GM21737 (cell line): ENCODE data around the gene NRF1.

Experiments used
- ATAC-seq: cut with Tn5 transposase; IDR thresholded peaks from one replicate; pipeline ENCODE4 v1.9.1; 2021; ENCODE audit warnings: mild to moderate bottlenecking, moderate library complexity; ENCODE audit not compliant: unreplicated experiment

Gene NRF1

DNA sequence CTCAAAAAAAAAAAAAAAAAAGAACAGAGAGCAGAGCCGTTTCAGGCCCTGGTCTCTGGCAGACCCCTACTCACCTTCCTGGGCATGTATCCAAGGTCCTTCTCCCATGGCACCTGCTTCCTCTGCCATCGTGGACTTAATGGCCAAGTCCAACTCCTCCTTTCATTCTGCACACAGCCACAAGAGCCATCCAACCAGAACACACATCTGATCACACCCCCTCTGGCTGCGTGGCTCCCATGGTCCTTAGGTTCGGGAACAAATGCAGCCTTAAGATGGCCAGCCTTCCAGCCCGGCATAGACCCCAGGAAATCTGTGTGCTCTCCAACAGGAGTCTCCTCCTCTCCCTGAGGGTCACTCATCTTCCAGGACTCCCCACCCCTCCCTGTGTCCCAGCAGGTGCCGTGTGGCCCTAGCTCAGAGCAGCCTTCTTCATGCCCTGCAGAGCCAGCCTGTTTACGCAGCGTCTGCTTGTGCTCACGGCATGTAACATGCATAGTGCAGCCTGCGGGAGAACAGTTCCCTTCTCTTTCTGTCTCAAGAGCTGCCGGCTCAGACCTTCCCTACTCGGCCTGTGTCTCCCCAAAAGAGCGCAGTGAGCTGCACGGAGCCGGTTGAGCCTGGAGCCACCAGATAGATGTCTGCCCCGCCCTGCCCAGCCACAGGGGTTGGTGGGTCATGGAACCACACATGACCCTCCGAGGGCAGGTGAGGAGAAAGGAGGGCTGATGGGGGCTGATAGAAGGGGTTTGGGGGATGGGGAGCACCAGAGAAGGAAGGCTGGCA lies 157.3 kb downstream of the NRF1 start:
- ATAC-seq = no peak

DNA sequence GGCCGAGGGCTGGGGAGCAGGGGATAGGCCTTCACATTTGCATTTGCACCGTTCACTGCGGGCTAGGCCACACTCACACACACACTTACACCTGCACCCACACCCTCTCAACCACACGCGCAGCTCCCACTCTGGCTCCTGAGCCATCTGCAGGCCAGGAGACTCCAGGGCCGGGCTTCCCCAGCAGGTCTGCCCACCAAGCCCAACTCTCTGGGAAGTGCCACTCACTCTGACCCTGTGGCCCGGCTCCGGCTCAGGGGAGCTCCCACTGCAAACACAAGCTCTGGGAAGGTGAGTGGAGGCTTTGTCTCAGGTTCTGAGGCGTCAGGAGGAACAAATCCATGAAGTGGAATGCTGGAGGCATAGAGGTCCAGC lies 157.9 kb downstream of the NRF1 start:
- no peak for ATAC-seq

DNA sequence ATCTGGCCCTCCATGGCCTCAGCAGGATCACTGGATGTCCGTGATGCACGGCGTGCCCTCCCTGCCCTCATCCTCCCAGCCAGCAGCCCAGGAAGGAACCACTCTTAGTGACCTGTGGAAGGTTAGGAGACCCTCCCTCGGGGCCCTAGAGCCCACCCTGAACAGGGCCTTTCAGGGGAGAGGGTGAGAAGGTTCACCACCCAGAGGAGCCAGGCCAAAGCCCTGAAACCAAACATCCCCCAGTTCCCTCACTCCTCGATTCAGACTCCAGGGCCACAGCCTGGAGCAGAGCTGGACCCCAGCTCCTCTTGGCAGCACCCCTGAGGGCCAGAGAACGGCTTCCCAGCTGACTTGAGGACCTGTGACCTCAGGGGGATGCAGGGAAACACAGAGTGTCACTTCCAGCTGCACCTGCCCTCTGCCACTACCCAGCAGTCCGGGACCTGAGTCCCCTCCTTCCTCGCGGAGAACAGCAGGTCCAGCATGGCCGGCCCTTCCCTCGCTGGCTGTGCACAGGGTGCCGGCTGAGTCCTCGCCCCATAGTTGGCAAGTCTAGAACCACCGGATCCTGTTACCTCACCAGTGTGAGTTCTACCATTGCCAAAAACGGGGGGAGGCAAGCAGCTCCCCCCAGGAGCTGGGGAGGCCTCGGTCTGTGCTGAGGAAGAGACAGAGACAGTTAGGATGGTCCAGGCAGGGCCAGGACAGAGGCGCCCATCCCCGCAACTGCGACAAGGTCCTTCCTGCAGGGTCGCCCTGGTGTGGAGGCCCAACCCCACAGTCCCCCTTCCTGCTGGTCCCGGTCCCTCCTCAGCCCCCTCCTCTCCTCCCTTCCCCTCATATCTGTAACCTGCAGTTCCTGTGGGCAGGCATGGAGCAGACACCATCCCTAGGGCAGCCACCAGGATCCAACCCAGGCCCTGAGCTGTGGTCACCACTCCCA lies 158.6 kb downstream of the NRF1 start:
- ATAC-seq = no peak

DNA sequence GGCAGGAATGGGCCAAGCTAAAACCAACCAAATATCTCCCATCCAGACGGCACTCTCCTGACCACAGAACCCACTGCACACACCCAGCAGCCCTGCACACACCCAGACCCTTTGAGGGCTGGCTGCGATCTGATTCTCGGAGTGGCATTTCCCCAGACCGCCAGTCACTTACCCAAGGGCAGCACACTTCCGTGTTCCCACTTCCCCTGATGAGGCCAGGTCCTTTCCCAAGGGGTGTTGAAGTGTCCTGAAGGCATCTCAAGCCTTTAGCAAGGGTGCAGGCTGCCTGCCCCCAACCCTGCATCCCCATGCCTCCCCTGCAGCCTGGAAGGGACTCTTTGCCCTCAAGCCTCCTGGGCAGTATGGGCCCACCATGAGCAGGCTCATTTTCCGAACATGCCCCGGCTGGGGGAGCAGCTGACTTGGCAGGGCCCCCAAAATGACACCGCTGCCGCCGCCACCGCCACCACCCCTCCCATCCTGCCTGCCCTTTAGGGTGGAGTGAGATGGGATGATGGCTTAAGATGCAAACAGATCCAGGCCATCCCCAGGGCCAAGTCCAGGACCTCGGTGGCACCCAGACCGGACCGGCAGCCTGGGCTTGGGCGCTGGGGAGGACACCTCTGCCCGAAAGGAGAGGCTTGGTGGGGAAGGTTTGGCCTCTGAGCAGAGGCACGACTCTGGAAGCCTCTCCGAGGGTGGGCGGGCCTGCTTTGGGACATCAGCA lies 159.8 kb downstream of the NRF1 start:
- no peak for ATAC-seq

DNA sequence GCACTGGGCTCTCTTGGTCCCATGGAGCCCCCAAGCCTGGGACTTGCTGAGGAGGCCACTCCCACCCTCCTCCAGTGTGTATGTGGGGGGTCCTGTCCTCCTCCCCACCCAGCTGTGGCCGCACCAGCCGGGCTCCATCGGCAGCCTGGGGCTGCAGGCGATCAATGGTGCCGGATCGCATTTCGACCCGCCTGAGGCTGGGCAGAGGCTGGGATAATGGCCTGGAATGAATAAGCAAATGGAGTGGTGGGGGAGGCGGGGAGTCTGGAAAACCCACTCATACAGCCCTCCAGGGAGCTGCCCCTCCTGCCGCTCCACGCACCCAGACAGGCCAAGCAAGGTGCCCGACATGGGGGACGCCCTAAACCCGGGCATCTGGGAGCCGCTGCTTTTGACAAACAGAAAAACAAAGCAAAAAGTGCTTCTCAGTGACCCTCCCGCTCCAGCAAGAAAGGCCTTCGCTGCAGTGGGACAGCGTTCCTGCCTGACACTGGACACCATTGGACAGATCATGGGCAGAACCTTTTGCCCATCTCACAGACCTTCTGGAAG lies 160.5 kb downstream of the NRF1 start:
- no peak for ATAC-seq

- no peak for ATAC-seq
Observed at GRCh38 chr7:129772646-129773280, 161.2 kb downstream of the NRF1 start.

GRCh38 chr7:129773328-129773731 lies 161.8 kb downstream of the NRF1 start:
- no peak for ATAC-seq

GRCh38 chr7:129773871-129774270 lies 162.4 kb downstream of the NRF1 start:
- no peak for ATAC-seq

DNA sequence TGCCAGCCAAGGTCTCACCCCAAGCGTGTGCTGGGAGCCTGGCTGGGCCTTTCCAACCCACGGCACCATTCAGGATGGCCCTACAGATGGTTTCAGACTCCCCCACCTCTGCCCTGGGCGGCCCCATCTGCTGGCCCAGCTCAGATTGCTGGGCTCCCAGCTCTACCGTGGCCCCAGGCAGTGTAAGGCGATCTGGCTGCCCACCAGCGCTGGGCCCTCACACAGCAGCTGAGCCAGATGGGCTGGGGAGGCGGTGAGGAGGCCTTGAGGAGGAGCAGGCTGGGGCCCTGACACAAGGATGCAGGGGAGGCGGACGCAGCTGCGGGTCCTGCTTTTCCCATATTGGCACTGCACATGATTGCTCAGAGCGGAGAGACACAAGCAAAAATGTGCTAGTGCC lies 162.8 kb downstream of the NRF1 start:
- ATAC-seq = no peak

- no peak for ATAC-seq
Observed at GRCh38 chr7:129774871-129775694, 163.6 kb downstream of the NRF1 start.

DNA sequence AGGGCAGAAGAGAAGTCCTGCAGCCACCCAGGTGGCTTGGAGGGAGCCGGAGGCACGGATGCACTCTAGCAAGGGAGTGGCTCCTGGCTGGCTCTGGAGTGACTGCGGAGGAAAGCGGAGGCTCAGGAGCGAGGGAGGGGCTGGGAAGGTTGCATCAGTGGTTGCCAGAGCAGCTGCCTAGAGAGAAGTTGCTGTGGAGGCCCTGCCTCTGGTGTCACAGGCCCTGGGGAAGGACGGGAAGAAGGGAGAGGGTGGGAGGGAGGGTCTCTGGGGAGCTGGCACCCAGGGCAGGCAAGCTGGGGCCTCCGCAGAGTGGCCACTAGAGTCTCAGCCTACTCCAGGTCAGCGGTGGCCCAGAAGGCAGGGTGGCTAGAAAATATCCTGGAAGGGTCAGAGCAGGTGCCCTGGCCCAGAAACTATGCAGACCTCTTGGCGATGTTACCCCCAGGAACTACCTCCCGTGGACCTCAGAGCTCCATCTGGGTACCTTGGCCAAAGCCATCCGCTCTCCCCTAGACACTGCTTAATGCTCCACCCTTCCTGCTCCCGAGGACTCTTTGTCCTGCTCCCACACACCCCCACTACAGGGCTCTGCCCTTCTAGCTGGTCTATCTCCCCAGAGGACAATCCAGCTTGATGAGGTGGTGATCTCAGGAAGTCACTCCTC lies 164.3 kb downstream of the NRF1 start:
- ATAC-seq = no peak

DNA sequence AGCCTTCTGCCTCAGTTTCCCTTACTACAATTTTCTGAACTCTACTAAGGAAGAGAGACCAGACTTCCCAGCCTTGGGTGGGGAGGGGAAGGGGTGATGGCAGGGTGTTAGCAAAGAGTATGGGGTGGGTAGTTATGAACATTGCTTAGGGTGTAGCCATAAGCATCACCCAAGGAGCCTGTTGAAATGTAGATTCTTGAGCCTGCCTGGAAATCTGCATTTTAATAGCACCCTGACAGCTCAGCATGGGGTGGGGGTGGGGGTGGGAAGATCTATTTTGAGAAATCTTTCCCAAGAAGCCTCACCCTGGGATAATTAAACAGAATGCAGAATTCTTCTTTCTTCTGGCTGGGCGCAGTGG lies 164.8 kb downstream of the NRF1 start:
- no peak for ATAC-seq

DNA sequence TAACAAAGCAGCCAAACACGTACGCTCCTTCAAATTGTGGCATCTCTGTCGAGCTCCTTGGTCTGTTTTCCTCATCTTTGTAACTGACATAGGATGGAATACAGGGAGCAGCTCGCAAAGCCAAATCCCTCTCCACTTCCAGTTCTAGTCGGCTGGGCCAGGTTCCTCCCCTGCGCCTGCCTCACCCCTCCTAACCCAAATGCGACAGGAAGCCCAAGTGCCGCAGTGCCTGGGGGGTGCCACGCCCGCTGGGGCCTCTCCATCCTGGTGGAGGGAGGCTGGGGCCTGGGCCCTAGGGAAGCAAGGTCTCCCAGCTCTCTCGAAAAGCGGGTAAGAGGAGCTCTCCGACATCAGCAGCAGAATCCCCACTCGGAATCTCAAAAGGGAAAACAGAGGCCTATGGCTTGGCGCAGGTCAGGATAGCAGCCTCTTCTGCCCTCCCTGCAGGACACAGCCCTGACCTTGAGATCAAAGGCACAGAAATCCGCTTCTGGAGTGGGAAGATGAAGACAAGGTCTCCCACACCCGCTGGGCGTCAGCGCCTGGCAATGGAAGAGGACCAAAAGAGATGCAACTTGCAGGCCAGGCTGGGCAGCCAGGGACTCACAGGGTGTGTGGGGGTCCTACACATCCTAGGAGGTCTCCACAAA lies 165.8 kb downstream of the NRF1 start:
- no peak for ATAC-seq

DNA sequence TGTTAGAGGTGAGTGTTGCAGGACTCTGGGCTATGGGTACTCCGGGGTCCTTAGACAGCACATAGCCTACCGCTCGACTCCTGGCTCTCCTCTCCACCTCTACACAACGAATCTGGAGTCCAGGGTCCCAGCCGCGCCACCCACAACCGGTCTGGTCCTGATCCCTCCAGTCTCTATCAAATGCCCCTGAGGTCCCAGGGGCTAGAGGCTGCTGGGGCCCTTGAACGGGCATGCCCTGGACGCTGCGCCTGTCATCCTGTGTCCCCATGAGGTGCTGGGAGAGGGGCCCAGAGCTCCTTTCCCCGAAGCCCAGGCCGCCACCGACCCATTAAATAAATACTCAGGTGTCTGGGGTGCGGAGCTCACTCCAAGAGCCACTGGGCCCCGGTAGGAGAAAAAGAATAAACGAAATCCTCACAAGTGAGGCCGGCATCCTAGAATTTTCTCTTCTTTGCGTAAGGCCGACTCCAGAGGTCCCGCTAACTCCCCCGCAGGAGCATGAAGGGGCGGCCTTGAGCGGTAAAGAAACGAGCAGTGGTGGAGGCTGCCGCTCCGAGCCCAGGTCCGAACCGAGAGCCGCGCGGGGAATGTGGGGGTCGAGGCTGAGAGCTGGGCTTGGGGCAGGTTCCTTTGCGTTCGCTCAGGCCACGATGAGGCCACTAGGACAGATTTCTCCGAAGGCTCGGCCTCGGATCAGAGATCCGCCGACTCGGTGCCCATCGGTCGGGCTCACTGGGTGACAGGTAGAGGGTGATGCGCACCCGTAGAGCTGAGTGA lies 166.7 kb downstream of the NRF1 start:
- no peak for ATAC-seq

DNA sequence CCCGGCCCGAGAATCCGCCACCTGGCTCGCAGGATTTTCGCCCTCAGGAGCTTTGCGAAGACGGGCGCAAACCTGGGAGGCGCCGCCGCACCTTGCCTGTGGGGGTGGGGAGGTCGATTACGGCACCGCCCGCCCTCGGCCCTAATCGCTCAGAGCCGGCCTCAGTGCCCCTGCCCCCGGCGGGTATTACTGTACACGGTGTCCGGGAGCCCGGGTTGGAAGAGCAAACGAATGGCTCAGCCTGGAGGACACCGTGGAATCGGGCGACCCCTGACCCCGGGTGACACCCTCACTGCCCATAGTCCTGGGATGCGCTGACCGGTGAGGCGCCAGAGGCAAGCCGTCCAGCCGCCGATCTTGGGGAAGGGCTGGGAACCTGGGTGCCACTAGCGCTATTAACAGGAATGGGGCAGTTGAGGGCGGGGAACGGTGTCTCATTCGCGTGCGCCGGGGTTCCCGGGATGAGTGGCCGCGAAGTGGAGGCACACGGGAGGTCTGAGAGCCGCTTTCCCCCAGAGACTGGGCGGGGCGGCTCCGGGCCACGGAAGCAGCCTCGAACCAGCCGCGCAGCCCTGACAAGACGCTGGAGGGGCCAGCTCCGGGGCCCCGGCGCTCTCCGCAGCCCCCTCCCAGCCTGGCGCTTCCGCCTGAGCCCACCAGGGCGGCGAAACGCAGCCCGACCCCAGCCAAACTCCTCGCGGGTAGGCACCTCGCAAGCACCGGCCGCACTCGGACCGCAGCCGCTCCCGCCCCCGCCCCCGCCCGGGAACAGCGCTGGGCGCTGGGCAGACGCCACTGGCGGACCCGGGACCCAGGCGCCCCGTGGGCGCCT lies 167.5 kb downstream of the NRF1 start:
- no peak for ATAC-seq

DNA sequence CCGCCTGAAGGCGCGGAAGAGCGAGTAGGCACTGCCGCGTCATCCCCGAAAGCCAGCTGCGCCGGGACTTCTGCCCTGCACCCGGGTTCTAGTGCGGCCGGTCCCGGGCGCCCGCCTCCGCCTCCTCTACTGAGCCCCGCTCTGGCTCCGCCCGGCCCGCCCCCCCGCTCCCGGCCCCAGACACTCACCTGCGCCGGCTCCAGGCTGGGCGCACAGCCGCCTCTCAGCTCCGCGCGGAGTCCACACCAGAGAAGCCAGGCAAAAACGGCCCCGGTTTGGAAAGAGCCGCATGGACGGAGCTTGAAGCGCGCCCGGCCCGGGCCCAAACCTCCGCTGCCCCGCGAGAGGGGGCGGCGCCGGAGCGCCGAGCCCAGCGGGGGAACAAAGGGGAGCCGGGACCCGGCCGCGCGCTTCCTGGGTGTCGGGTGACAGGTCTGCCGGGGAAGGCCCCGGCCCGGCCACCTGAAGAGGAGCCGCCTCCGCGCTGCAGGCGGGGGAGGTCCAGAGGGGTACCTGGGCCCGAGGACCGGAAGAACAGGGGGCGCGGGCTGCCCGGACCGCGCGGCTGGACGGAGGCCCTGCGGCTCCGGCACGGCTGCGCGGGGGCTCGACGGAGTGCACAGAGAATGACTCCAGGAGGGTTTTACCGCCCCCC lies 168.2 kb downstream of the NRF1 start:
- peak; percentile 26 for ATAC-seq
